ENCODE data around the gene AUNIP. TPM values are rescaled to one million over a fixed set of nuclear protein-coding genes. Genes with fewer than 3 reads are reported as not detected.
A peak's percentile ranks its signal among the peaks of the same experiment; 100 is the strongest.
"Not testable (repeated sequence)": the region's sequence is repeated elsewhere in the genome, so short reads cannot be mapped to it uniquely, and the experiment has no call there.

The AUNIP gene
- total and polyA plus RNA-seq, 3 donors from 2014 or later: 14.1 to 28.5 (median 22.5) TPM

DNA sequence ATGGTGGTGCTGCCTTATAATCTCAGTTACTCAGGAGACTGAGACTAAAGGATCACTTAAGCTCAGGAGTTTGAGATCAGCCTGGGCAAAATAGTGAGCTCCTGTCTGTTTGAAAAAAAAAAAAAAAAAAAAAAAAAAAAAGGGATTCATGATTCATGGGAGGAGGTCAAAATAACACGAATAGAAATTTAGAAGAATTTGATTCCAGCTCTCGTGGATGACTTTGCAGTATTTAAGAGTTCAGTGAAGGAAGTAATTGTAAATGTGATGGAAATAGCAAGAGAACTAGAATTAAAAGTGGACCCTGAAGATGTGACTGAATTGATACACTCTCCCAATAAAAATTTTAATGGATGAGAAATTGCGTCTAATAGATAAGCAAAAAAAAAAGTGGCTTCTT is 15.8 kb downstream of the AUNIP start:
- Histone ChIP-seq H3K36me3 (ENCODE audit: low read depth, missing control alignments) (no peaks in the 10 kb centered on the region), H3K27me3 (no peaks in the 10 kb centered on the region), H3K4me1 (no peaks in the 10 kb centered on the region), H3K4me3 (no peak overlapping the region), H3K27ac (no peak overlapping the region), H3K9me3 (no peaks in the 10 kb centered on the region)
- intact Hi-C loops (cut with DNase I; ENCODE audit: low total_unique reads): no loop called here
- no peak for DNase-seq
- WGBS, 2 donors: 93 to 100% methylated on average over 3 of the region's 3 CpGs
- no peak for TF ChIP-seq POLR2A (IDR thresholded peaks at IDR 0.05)
- TF ChIP-seq, protein P1, sequence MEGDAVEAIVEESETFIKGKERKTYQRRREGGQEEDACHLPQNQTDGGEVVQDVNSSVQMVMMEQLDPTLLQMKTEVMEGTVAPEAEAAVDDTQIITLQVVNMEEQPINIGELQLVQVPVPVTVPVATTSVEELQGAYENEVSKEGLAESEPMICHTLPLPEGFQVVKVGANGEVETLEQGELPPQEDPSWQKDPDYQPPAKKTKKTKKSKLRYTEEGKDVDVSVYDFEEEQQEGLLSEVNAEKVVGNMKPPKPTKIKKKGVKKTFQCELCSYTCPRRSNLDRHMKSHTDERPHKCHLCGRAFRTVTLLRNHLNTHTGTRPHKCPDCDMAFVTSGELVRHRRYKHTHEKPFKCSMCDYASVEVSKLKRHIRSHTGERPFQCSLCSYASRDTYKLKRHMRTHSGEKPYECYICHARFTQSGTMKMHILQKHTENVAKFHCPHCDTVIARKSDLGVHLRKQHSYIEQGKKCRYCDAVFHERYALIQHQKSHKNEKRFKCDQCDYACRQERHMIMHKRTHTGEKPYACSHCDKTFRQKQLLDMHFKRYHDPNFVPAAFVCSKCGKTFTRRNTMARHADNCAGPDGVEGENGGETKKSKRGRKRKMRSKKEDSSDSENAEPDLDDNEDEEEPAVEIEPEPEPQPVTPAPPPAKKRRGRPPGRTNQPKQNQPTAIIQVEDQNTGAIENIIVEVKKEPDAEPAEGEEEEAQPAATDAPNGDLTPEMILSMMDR (IDR thresholded peaks at IDR 0.05): no peak

- not testable (repeated sequence) for DNase-seq, H3K9me3 ChIP-seq
- 97 to 98% methylated on average over 4 of the region's 4 CpGs for WGBS, 2 donors
Observed at GRCh38 chr1:25839808-25840207, 19.4 kb downstream of the AUNIP start.

DNA sequence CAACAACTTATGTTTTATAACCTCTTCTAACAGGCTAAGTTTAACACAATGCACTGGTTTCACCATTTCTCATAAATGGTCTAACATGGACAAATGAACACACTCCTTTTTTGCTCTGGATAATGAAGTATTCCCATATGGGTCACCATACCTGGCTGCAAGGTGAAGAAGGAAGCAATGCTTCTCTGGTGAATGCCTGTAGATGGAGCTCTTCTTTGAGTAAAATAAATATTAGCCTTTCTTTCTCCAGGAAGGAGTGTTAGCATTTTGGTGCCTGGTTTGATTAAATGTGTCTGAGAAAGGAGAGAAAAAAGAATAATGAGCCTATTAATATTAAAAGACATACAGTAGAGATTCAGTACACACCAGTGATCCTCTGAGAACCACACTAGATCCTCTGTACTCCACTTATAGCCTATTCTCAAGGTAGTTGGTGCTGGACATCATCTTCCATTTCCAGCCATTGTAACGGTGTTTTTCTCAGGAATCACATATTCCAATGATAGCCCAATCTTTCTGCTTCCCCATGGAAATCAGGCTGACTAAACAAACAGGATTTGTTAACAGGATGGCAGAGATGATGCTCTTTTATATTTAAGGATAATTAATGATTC is 21.9 kb downstream of the AUNIP start:
- intact Hi-C loops (cut with DNase I; ENCODE audit: low total_unique reads): no loop called here
- no peak for DNase-seq
- no peaks in the 10 kb centered on the region for H3K27me3 ChIP-seq
- 79 to 86% methylated on average over 1 of the region's 1 CpG for WGBS, 2 donors
- H3K27ac ChIP-seq: no peak overlapping the region
- H3K36me3 ChIP-seq (ENCODE audit: low read depth, missing control alignments): no peaks in the 10 kb centered on the region
- TF ChIP-seq, protein P1 (IDR thresholded peaks at IDR 0.05): no peak
- no peak for TF ChIP-seq POLR2A (IDR thresholded peaks at IDR 0.05)
- peaks cover 29% of the 10 kb centered on the region for H3K4me1 ChIP-seq
- no peak overlapping the region for H3K4me3 ChIP-seq
- no peaks in the 10 kb centered on the region for H3K9me3 ChIP-seq

More at GRCh38 chr1:25839808-25840207, 19.4 kb downstream of the AUNIP start:
- H3K27ac ChIP-seq; H3K27me3 ChIP-seq; intact Hi-C loops (cut with DNase I; ENCODE audit: low total_unique reads); H3K4me3 ChIP-seq; H3K36me3 ChIP-seq (ENCODE audit: low read depth, missing control alignments): not testable (repeated sequence)
- H3K4me1 ChIP-seq: peaks cover 26% of the 10 kb centered on the region

DNA sequence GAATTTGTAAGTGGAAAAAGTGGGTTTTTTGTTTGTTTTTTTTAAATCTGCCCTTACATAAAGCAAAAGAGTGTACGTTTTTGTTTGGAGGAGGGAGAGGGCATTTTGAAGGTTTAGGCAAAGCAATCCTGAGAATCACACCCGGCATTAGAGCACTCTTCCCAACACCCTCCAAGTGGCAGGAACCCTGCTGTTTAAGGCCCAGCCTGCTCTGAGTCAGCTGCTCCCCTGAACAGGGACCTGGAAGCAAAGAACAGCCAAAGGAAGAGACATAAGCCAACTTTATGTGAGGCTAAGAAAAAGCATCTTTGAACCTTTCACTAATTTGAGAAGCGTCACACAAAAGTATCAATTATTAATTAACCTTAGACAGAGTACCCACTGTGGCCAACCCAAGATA is 22.6 kb downstream of the AUNIP start:
- Histone ChIP-seq H3K9me3 (no peaks in the 10 kb centered on the region), H3K36me3 (ENCODE audit: low read depth, missing control alignments) (no peaks in the 10 kb centered on the region), H3K27me3 (no peaks in the 10 kb centered on the region), H3K4me3 (no peak overlapping the region), H3K27ac (peak overlapping the region in 1 of 2 donors; percentile 38), H3K4me1 (peaks cover 29% of the 10 kb centered on the region)
- DNase-seq: no peak
- intact Hi-C loops (cut with DNase I; ENCODE audit: low total_unique reads): no loop called here
- TF ChIP-seq, protein P1 (IDR thresholded peaks at IDR 0.05): no peak
- TF ChIP-seq POLR2A (IDR thresholded peaks at IDR 0.05): no peak
- WGBS, 2 donors: 35 to 48% methylated on average over 3 of the region's 3 CpGs

- Histone ChIP-seq H3K9me3 (no peaks in the 10 kb centered on the region), H3K27ac (peak overlapping the region in 1 of 2 donors; percentile 12), H3K4me1 (peaks cover 29% of the 10 kb centered on the region), H3K36me3 (ENCODE audit: low read depth, missing control alignments) (no peaks in the 10 kb centered on the region), H3K27me3 (no peaks in the 10 kb centered on the region), H3K4me3 (no peak overlapping the region)
- WGBS, 2 donors: 42 to 55% methylated on average over 3 of the region's 3 CpGs
- DNase-seq: peak; percentile 71
- TF ChIP-seq, protein P1 (IDR thresholded peaks at IDR 0.05): no peak
- TF ChIP-seq POLR2A (IDR thresholded peaks at IDR 0.05): no peak
- intact Hi-C loops (cut with DNase I; ENCODE audit: low total_unique reads): no loop called here
Observed at GRCh38 chr1:25834894-25835293, 24.4 kb downstream of the AUNIP start.
